Kidney epithelial cell (primary cell): ENCODE measurements around the gene ARHGAP31. TPM values are rescaled to one million over a fixed set of nuclear protein-coding genes. Genes with fewer than 3 reads are reported as not detected.

Experiments
- DNase-seq: peaks from one replicate; pipeline ENCODE4 v3.0.0-alpha.2; 2010; ENCODE audit warnings: low read depth
- H3K27me3 ChIP-seq: 2 replicates; pipeline ENCODE4 v1.6.0; 2011; ENCODE audit warnings: low read length; ENCODE audit not compliant: control insufficient read depth, insufficient read depth
- H3K36me3 ChIP-seq: 2 replicates; pipeline ENCODE4 v1.5.1; 2011; ENCODE audit warnings: low read length; ENCODE audit not compliant: control insufficient read depth, insufficient read depth
- H3K4me3 ChIP-seq: 2 replicates; pipeline ENCODE4 v1.5.1; 2011; ENCODE audit warnings: low read depth, mild to moderate bottlenecking, control low read depth, low read length
- CTCF ChIP-seq: IDR thresholded peaks from 2 replicates; pipeline ENCODE4 v1.5.1; 2011; ENCODE audit warnings: mild to moderate bottlenecking, moderate library complexity, low read length, control low read depth, inconsistent platforms; ENCODE audit not compliant: insufficient read depth, poor library complexity, severe bottlenecking
- total RNA-seq: library from RNA; depleted of rRNA; stranded (reverse); fragments of >200 nt; gene quantifications from 2 replicates; pipeline ENCODE4 v1.2.3, GENCODE V29; 2015

Gene ARHGAP31
- total RNA-seq, 1 donor from 2014 or later: 18.5 TPM

- no peak for TF ChIP-seq CTCF
- H3K27me3 ChIP-seq: no peaks in the 10 kb centered on the region
- no peaks in the 10 kb centered on the region for H3K36me3 ChIP-seq
- DNase-seq: no peak
- H3K4me3 ChIP-seq: no peak overlapping the region
Measured at GRCh38 chr3:119343719-119344118, 49.5 kb downstream of the ARHGAP31 start.

- TF ChIP-seq CTCF: no peak
- no peaks in the 10 kb centered on the region for H3K27me3 ChIP-seq
- H3K36me3 ChIP-seq: no peaks in the 10 kb centered on the region
- no peak overlapping the region for H3K4me3 ChIP-seq
- no peak for DNase-seq
Measured at GRCh38 chr3:119346076-119346496, 51.9 kb downstream of the ARHGAP31 start.

- no peak overlapping the region for H3K4me3 ChIP-seq
- no peak for TF ChIP-seq CTCF
- no peaks in the 10 kb centered on the region for H3K36me3 ChIP-seq
- DNase-seq: no peak
- H3K27me3 ChIP-seq: no peaks in the 10 kb centered on the region
Measured at GRCh38 chr3:119347036-119347435, 52.9 kb downstream of the ARHGAP31 start.

- H3K27me3 ChIP-seq: no peaks in the 10 kb centered on the region
- DNase-seq: no peak
- TF ChIP-seq CTCF: no peak
- H3K36me3 ChIP-seq: no peaks in the 10 kb centered on the region
- H3K4me3 ChIP-seq: no peak overlapping the region
Measured at GRCh38 chr3:119349354-119350041, 55.3 kb downstream of the ARHGAP31 start.

- TF ChIP-seq CTCF: no peak
- Histone ChIP-seq H3K4me3 (no peak overlapping the region), H3K36me3 (no peaks in the 10 kb centered on the region), H3K27me3 (no peaks in the 10 kb centered on the region)
- no peak for DNase-seq
Measured at GRCh38 chr3:119350114-119350513, 55.9 kb downstream of the ARHGAP31 start.

- TF ChIP-seq CTCF: no peak
- H3K36me3 ChIP-seq: no peaks in the 10 kb centered on the region
- no peaks in the 10 kb centered on the region for H3K27me3 ChIP-seq
- no peak overlapping the region for H3K4me3 ChIP-seq
- DNase-seq: no peak
Measured at GRCh38 chr3:119351581-119351980, 57.4 kb downstream of the ARHGAP31 start.
